ENCODE measurements around the gene ABCG4. TPM values are rescaled to one million over a fixed set of nuclear protein-coding genes. Genes with fewer than 3 reads are reported as not detected.

The ABCG4 gene
- total and polyA plus RNA-seq, 9 of the 15 experiments (the other 6 are each of a cell fraction or from before 2014, with no cell fraction given) = 0.03 to 0.11 (median 0.07) TPM; not detected in 4

- TF ChIP-seq E2F4 (CRISPR knock-in tag; IDR thresholded peaks at IDR 0.05; ENCODE audit: low read depth) = 0 out of 2 replicates have a peak, but pooled peaks have one; percentile 46
- TF ChIP-seq CTBP1 (IDR thresholded peaks at IDR 0.05; ENCODE audit: borderline replicate concordance) = peak; percentile 97
- no peak for TF ChIP-seq NEUROD1 (IDR thresholded peaks at IDR 0.05; ENCODE audit: borderline replicate concordance, low read depth, low read length, partially characterized antibody)
- TF ChIP-seq TAF1 (IDR thresholded peaks at IDR 0.05; ENCODE audit: control insufficient read depth, extremely low read depth, insufficient read depth, low read length, severe bottlenecking) = peak; percentile 44
- TF ChIP-seq ZNF197 (CRISPR knock-in tag; IDR thresholded peaks at IDR 0.05; ENCODE audit: low read depth) = no peak
- peak; percentile 15 for TF ChIP-seq MEIS2 (IDR thresholded peaks at IDR 0.05; ENCODE audit: partially characterized antibody)
- TF ChIP-seq MYC (IDR thresholded peaks at IDR 0.05; ENCODE audit: low read depth, low read length) = peak; percentile 96
- TF ChIP-seq MYC (CRISPR knock-in tag; IDR thresholded peaks at IDR 0.05; ENCODE audit: borderline replicate concordance, low read depth) = no peak
- no peak for TF ChIP-seq TCF7L2 (IDR thresholded peaks at IDR 0.05; ENCODE audit: low read depth, low read length)
- TF ChIP-seq ZBTB7A (IDR thresholded peaks at IDR 0.05; ENCODE audit: borderline replicate concordance, control insufficient read depth, low read depth, low read length) = peak; percentile 18; the same call in 1 of the 2 replicates
- 0 out of 2 replicates have a peak, but pooled peaks have one; percentile 35 for TF ChIP-seq SMARCA4 (IDR thresholded peaks at IDR 0.05)
- no peak for TF ChIP-seq GTF2B (IDR thresholded peaks at IDR 0.05; ENCODE audit: extremely low read depth, insufficient read length)
- peak in 1 of 2 experiments; percentile 52; a peak in 1 of 4 replicates for TF ChIP-seq TBL1XR1 (IDR thresholded peaks at IDR 0.05; ENCODE audit: low read length in 2 of 2)
- no peak for TF ChIP-seq NCOA6 (IDR thresholded peaks at IDR 0.05)
- 0 out of 2 replicates have a peak, but pooled peaks have one; percentile 24 for TF ChIP-seq NCOA1 (IDR thresholded peaks at IDR 0.05; ENCODE audit: low read depth)
- TF ChIP-seq JUND (IDR thresholded peaks at IDR 0.05; ENCODE audit: borderline replicate concordance, low read depth, low read length) = peak; percentile 63; the same call in 1 of the 2 replicates
- TF ChIP-seq JUND (tag; IDR thresholded peaks at IDR 0.05; ENCODE audit: borderline replicate concordance, low read depth, low read length) = peak; percentile 43; the same call in 2 of the 3 replicates
- TF ChIP-seq ZNF695 (CRISPR knock-in tag; IDR thresholded peaks at IDR 0.05) = no peak
- TF ChIP-seq ZNF324 (CRISPR knock-in tag; IDR thresholded peaks at IDR 0.05) = no peak
These were observed 40.6 kb upstream of the ABCG4 start (continued) for GRCh38 chr11:119108146-119108856.
